NCI-H2196 (cell line): ENCODE results near the gene SBF2.
"Not testable (repeated sequence)": the region's sequence is repeated elsewhere in the genome, so short reads cannot be mapped to it uniquely, and the experiment has no call there.

Experiments
- DNase-seq: peaks from one replicate; lab custom pipeline; 2025; ENCODE audit not compliant: unreplicated experiment; lab: John Stamatoyannopoulos, UW

The SBF2 gene

GRCh38 chr11:9757809-9758636 lies 536.0 kb downstream of the SBF2 start:
- peak; percentile 86 for DNase-seq

- DNase-seq: no peak
Measured at GRCh38 chr11:9756878-9757277, 537.1 kb downstream of the SBF2 start.

- DNase-seq: no peak
Measured at GRCh38 chr11:9756461-9756860, 537.6 kb downstream of the SBF2 start.

GRCh38 chr11:9755561-9756185 lies 538.3 kb downstream of the SBF2 start:
- no peak for DNase-seq

- no peak for DNase-seq
Measured at GRCh38 chr11:9754010-9754471, 540.0 kb downstream of the SBF2 start.

GRCh38 chr11:9753021-9753420 lies 541.0 kb downstream of the SBF2 start:
- DNase-seq: no peak

- DNase-seq: no peak
Measured at GRCh38 chr11:9752091-9752490, 541.9 kb downstream of the SBF2 start.

GRCh38 chr11:9750551-9750950 lies 543.5 kb downstream of the SBF2 start:
- no peak for DNase-seq

GRCh38 chr11:9748361-9748970 lies 545.6 kb downstream of the SBF2 start:
- DNase-seq: peak; percentile 60

- no peak for DNase-seq
Measured at GRCh38 chr11:9747828-9748227, 546.2 kb downstream of the SBF2 start.

- DNase-seq: no peak
Measured at GRCh38 chr11:9747229-9747628, 546.8 kb downstream of the SBF2 start.

- no peak for DNase-seq
Measured at GRCh38 chr11:9745411-9746211, 548.4 kb downstream of the SBF2 start.

GRCh38 chr11:9743512-9743911 lies 550.5 kb downstream of the SBF2 start:
- DNase-seq: not testable (repeated sequence)

- no peak for DNase-seq
Measured at GRCh38 chr11:9741260-9741659, 552.8 kb downstream of the SBF2 start.

- DNase-seq: no peak
Measured at GRCh38 chr11:9740202-9740883, 553.7 kb downstream of the SBF2 start.

- DNase-seq: no peak
Measured at GRCh38 chr11:9739123-9739900, 554.7 kb downstream of the SBF2 start.

- no peak for DNase-seq
Measured at GRCh38 chr11:9738707-9739106, 555.3 kb downstream of the SBF2 start.

- DNase-seq: no peak
Measured at GRCh38 chr11:9738116-9738515, 555.9 kb downstream of the SBF2 start.

GRCh38 chr11:9736365-9736764 lies 557.7 kb downstream of the SBF2 start:
- DNase-seq: no peak

- DNase-seq: no peak
Measured at GRCh38 chr11:9735919-9736318, 558.1 kb downstream of the SBF2 start.
